Measurements from ENCODE around the gene SLC6A12. TPM values are rescaled to one million over a fixed set of nuclear protein-coding genes. Genes with fewer than 3 reads are reported as not detected.

The SLC6A12 gene
- polyA plus RNA-seq, 1 of the 3 experiments (the other 2 are of a cell fraction) = 0.02 TPM

- peaks cover 8% of the 10 kb centered on the region for H3K27me3 ChIP-seq (ENCODE audit: insufficient read depth)
- peaks cover under 1% of the 10 kb centered on the region for H3F3A ChIP-seq (replicated peaks; ENCODE audit: insufficient read depth)
- TF ChIP-seq MEF2A (IDR thresholded peaks at IDR 0.05; ENCODE audit: borderline replicate concordance, low read depth) (no peak), GATA2 (CRISPR knock-in tag; IDR thresholded peaks at IDR 0.05) (no peak)
- no peak overlapping the region for H3K4me2 ChIP-seq
- ChIA-PET CTCF (no interaction called here), POLR2A (no interaction called here)
- no peak for DNase-seq
- no peaks in the 10 kb centered on the region for H3K36me3 ChIP-seq (replicated peaks in 1 of 2; ENCODE audit: control insufficient read depth in 1 of 2, insufficient read depth in 2 of 2, low read length in 1 of 2)
- H3K79me2 ChIP-seq (ENCODE audit: insufficient read depth) = no peaks in the 10 kb centered on the region
- H4K20me1 ChIP-seq (ENCODE audit: insufficient read depth) = no peaks in the 10 kb centered on the region
- no peaks in the 10 kb centered on the region for H3K9me3 ChIP-seq
- H3K9me2 ChIP-seq = no peaks in the 10 kb centered on the region
- peaks cover 0 to 14% of the 10 kb centered on the region in 2 experiments; a peak in 2 of 4 replicates for H3K4me1 ChIP-seq (ENCODE audit: control insufficient read depth in 1 of 2, insufficient read depth in 2 of 2, low read depth in 1 of 2, low read length in 1 of 2)
- no peak overlapping the region for H3K4me3 ChIP-seq (ENCODE audit: low read depth in 2 of 2, low read length in 1 of 2)
- WGBS (ENCODE audit: low lambda C conversion rate) = 54% methylated on average over 4 of the region's 7 CpGs
- H3K27ac ChIP-seq (ENCODE audit: low read depth in 2 of 2, low read length in 1 of 2) = no peak overlapping the region
- H3K9ac ChIP-seq = no peak overlapping the region
- H2AFZ ChIP-seq (ENCODE audit: low read depth) = no peak overlapping the region
Observed at GRCh38 chr12:194276-194675, 19.7 kb downstream of the SLC6A12 start.

- no peak overlapping the region for H3K27ac ChIP-seq (ENCODE audit: low read depth in 2 of 2, low read length in 1 of 2)
- no peak overlapping the region for H3K4me2 ChIP-seq
- H3K36me3 ChIP-seq (replicated peaks in 1 of 2; ENCODE audit: control insufficient read depth in 1 of 2, insufficient read depth in 2 of 2, low read length in 1 of 2) = no peaks in the 10 kb centered on the region
- no peaks in the 10 kb centered on the region for H3K79me2 ChIP-seq (ENCODE audit: insufficient read depth)
- DNase-seq = no peak
- no peaks in the 10 kb centered on the region for H3F3A ChIP-seq (replicated peaks; ENCODE audit: insufficient read depth)
- H3K27me3 ChIP-seq (ENCODE audit: insufficient read depth) = peaks cover 8% of the 10 kb centered on the region
- H3K4me3 ChIP-seq (ENCODE audit: low read depth in 2 of 2, low read length in 1 of 2) = no peak overlapping the region
- H3K9ac ChIP-seq = no peak overlapping the region
- no peak overlapping the region for H2AFZ ChIP-seq (ENCODE audit: low read depth)
- POLR2A ChIA-PET = no interaction called here
- peaks cover 0 to 10% of the 10 kb centered on the region in 2 experiments; a peak in 1 of 4 replicates for H3K4me1 ChIP-seq (ENCODE audit: control insufficient read depth in 1 of 2, insufficient read depth in 2 of 2, low read depth in 1 of 2, low read length in 1 of 2)
- no peaks in the 10 kb centered on the region for H4K20me1 ChIP-seq (ENCODE audit: insufficient read depth)
- 47% methylated on average over 5 of the region's 10 CpGs for WGBS (ENCODE audit: low lambda C conversion rate)
- CTCF ChIA-PET = interaction anchor here (1.7 kb wide), 1 partner anchor 10 kb away, joined by 5 read pairs; no protein-coding TSS in a partner anchor
- no peaks in the 10 kb centered on the region for H3K9me3 ChIP-seq
- no peaks in the 10 kb centered on the region for H3K9me2 ChIP-seq
- TF ChIP-seq RXRA (IDR thresholded peaks at IDR 0.05; ENCODE audit: borderline replicate concordance, low read depth) (no peak), YY1 (IDR thresholded peaks at IDR 0.05; ENCODE audit: low read depth) (no peak), USF2 (IDR thresholded peaks at IDR 0.05; ENCODE audit: borderline replicate concordance, low read depth, low read length) (no peak), IRF3 (IDR thresholded peaks at IDR 0.05; ENCODE audit: low read depth, low read length) (no peak), PBX3 (IDR thresholded peaks at IDR 0.05) (no peak), TEAD4 (IDR thresholded peaks at IDR 0.05; ENCODE audit: borderline replicate concordance, insufficient read depth) (no peak), NFIC (IDR thresholded peaks at IDR 0.05; ENCODE audit: borderline replicate concordance) (no peak)
Observed at GRCh38 chr12:193261-193660, 20.7 kb downstream of the SLC6A12 start.
